Posterior vena cava (tissue), 2 donors: ENCODE measurements around the gene VTI1A. TPM values are rescaled to one million over a fixed set of nuclear protein-coding genes. Genes with fewer than 3 reads are reported as not detected.

Experiments used
- DNase-seq: peaks from one replicate; pipeline ENCODE4 v3.0.0-alpha.2; 2020; ENCODE audit warnings: low spot score
- intact Hi-C, 2 donors: fragments of 100-400 bp; cut with DNase I; formaldehyde crosslinking; loops; one replicate each; pipeline versions ENCODE4 v1.14.1 to v1.14.2; 2022 to 2023
- total RNA-seq, 2 donors: library from RNA; stranded (reverse); fragmentation: NEBNext Ultra II Directional; extraction: Animal tissue kit (Norgen Biotek cat#: 25700); gene quantifications; one replicate each; pipeline ENCODE4 v1.2.1, GENCODE V29; 2021
- donor health status: DM: yes; HTN: yes; CAD: no.
- donor health status: DM: yes; HTN: yes; CAD: no.

Gene VTI1A
- total RNA-seq, 2 donors from 2014 or later, result 32.3 to 35.5 TPM

DNA sequence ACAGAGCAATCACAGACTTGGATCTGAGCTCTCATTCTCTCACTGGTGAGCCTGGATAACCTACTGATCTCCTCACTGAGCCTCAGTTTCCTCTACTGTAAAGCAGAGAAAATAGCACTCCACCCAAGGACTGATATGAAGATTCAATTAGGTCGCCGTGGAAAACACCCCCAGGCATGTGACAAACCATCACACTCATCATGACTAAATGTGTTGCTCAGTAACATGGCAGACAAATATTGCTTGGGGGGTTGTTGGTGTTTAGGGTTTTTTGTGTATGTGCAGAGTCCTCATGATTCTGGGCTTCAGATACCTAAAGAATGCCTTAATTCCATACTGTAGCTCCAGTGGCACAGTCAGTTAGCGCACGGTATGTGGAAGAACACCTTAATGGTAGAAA lies 380.9 kb downstream of the VTI1A start:
- intact Hi-C loops, result no loop called here
- no peak for DNase-seq

DNA sequence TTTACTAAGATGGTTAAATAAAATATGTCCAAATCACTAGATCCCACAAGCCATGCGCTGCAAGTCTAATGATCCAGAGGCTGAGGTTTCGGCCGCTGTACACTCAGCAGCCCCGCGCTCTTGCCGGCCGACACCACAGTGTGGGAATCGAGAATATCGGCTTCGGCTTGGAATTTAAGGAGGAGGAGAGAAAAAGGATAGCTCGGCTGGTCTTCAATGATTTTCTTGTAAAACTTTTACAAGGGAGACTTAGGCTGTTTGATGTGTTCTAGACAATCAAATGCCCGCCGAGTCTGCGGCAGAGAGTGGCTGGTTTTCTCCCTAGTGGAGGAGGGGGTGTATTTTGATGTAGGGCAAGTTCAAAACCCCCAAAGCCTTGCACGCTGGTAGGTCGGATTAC lies 384.8 kb downstream of the VTI1A start:
- no peak for DNase-seq
- intact Hi-C loops, result no loop called here

DNA sequence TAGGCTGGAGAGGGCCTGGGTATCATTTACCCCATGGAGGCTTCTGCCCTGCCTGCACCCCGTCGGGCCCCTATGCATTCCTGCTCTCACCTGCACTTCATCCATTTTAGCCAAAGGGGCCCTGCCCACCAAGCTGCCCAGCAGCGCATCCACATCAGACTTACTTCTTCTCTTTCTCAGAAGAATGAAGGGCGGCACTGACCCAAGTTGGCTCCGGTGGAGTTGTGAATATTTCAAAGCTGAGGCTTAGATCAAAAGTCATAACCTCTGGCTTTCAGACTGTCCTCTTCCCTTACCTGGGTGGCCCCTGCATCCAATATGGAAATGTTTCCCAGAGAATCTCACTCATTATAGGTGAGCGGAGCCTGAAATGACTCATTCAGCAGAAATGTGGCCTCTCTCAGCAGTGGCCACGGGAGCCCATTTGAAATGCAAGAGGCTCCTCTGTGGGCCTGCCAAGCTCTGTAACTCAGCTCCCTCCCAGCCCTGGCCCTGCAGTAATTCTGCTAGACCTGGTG lies 385.4 kb downstream of the VTI1A start:
- DNase-seq, result no peak
- intact Hi-C loops, result no loop called here

DNA sequence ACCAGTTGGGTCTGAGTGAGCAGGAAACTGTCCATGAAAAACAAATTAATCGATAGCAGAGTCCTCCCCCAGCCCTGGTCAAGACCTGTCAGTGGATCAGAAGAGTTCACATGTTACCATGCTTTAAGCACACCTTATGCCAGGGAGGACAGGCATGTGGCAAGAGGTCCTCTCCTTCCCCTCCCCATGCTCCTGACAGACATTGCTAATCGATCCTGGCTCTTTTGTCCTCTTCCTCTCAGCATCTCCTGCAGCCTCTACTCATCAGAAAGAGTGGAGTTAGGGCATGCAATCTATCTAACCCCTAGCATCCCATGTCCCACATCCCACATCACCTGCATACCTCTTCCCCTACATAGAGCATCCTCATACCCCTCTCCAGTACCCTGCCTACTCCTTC lies 385.9 kb downstream of the VTI1A start:
- no peak for DNase-seq
- intact Hi-C loops, result no loop called here

DNA sequence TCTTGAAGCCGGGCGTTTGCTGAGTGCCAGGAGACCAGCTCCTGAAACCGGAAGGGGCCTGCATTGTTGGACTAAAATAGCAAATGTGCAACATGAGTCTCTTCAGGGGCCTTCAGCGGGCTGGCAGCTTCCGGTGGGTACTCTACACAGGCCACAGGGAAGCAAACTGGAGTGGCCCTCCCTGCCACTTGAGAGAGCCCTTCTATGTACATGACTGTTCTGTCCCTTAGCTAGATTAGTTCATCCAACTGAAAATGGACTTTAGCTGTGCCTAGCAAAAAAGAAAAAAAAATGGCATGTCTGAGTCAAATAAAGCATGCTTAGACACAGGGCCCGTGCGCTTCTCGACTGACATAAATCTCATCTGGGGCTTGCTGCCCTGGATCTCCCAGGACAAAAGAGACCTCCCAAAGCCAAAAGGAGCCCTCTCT lies 387.8 kb downstream of the VTI1A start:
- no peak for DNase-seq
- intact Hi-C loops, result no loop called here

DNA sequence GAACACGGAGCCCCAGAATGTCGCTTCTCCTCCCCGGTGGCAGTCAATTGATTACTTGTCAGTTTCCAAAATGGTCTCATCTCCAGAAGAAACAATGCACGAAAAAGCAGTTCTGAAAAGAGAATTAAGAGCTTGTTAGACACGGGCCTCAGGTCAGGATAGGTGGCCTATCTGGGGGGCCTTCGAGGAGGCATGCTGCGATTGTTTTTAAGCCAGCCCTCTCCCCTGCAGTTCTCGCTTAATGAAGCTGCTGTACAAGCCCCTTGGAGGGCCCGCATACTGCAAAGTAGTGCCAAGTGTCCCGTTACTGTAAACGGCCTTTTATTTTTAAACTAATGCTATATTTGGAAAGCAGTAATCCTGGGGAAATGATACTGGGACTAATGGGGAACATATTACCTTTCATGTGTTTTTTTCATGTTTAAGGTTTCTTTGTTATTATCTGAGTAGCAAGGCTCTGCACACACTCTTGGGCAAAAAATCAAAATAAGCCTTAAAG lies 388.3 kb downstream of the VTI1A start:
- intact Hi-C loops, result no loop called here
- no peak for DNase-seq

DNA sequence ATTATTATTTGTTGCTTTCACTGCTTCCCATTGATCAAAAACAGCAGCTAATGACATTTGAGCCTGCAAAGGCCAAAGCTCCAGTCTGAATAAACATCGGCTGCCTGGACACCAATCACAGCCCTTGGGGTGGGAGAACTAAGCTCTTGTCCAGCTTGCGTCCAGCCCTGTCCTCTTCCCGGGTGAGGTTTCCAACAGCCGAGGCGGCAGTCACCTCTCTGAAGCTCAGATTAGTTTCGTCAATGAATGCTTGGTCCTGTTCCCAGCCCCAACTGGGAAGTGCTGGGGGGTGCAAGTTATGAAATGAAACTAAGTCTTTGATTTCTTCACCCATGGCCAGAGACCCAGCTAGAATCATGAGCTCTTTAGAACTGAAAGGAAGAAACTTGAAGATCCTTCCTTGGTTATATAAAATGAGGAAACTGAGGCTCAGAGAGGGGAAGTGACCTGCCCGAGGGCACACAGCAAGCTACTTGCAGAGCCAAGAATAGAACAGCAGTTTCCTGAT lies 389.0 kb downstream of the VTI1A start:
- intact Hi-C loops, result no loop called here
- no peak for DNase-seq

DNA sequence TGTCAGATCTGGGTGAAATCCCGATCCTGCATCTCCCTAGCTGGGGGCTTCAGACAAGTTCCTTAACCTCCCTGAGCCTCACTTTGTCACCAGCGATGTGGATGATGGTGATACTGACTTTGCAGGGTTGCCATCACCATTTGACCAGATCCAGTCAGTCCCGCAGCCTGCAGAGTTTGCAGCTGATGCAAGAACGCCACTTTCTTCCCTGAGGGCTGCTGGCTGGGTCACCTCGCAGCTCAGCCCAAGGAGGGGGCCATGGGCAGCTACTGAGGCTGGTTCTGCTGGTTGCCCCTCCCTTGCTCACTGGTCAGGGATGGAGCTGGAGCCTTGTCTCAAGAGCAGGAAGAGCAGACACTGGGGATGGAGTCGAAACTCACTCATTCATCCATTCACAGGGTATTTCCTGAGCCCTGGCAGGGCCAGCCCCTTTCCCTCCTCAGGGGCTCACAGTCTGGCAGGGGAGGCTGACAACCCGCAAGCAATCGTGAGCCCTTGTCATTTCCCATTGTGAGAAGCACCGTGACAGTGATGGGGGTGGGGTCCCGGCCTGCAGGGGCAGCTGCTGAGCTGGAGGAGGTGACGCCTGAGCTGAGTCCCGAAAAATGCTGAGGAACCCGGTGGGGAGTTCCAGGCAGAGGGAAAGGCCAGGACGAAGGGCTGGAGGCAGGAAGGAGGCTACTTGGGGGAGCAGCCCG lies 391.9 kb downstream of the VTI1A start:
- intact Hi-C loops, result no loop called here
- no peak for DNase-seq

DNA sequence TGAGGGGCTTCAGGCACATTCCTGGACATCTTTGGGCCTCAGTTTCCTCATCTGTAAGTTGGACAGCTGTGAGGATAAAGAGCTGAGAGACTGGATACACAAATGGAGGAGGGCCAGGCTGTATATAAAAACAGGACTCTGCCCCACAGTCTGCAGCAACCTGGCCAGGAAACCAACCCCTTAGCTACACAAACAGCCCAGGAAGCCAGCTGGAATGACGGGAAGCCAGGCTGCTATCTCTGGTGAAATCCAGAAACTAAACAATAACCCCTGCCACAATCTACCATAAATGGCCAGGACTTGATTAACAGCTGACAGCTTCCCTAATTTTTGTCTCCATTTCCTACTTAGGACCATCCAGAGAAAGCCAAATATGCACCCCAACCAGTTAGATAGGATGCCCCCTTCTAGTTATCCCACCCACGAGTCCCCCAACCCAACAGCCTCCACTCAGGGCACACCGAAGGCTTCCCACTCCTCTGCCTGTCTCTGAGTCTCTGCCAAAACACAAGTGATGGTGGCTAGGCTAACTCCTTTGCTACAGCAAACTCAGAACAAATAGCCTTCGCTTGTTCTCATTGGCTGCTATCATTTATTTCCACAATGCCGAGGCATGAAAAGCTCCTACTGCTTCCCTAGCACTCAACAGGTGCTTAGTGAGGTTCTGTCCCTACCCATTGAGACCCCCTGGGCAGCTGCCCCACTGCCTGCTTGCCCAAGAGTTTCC lies 393.1 kb downstream of the VTI1A start:
- no peak for DNase-seq
- intact Hi-C loops, result no loop called here

DNA sequence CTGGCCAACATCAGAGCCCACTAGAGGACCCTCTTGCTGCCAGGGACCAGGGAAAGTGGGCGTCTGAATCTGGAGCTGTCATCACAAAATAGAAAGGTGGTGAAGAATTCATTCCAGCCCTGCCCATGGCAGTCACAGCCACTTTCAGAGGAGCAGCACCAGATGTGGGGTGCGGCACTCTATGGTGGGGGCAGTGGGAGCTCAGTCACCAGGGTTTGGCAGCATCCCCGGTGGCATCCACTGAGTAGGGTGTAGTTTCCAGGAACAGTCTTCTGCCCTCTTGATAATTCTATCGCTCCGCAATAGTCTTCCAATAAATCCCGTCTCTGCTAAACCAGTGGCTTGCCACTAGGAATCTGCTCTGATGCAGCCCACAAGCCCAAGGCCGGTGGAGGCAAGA lies 394.5 kb downstream of the VTI1A start:
- intact Hi-C loops, result no loop called here
- no peak for DNase-seq

DNA sequence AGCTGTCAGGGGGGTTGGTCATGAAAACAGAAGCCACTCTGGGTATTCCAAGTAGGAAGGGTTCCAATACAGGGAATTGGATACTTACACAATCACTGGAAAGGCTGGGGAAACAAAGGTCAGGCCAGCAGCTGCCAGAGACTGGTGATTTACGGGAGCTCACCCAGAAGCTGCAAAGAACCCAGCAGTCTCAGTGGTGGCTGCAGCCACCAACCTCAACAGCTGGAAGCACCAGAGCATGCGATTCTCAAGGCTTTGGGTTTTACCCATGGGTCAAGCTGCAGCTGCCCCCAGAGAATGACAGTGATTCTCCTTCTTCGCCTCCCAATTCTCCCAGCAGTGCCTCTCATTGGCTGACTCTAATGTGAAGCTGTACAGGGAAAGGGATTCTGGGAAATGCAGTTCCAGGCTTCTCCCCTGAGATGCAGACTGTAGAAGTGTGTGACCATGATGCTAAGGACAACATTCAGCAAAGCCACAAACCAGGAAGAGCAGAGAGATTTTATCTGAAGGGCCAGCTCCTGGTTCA lies 395.9 kb downstream of the VTI1A start:
- DNase-seq, result no peak
- intact Hi-C loops, result no loop called here

DNA sequence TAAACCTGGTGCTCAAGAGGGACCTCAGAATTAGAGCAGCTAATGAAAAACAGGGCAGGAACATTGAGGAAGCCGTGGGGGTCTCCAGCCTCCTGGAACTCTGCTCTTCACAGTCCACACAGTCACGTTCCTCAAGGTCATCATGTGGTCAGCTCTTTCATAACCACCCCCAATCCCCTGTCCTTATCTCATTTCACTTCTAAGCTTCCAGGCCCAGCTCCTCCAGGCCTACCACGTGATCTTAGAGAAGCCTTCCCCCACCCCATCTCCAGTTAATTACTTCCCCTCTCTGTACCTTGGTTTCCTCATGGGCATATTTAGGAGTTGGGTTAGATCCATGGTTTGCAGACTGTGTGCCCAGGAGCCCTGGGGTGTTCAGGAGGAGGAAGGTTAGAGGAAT lies 396.6 kb downstream of the VTI1A start:
- no peak for DNase-seq
- intact Hi-C loops, result no loop called here

DNA sequence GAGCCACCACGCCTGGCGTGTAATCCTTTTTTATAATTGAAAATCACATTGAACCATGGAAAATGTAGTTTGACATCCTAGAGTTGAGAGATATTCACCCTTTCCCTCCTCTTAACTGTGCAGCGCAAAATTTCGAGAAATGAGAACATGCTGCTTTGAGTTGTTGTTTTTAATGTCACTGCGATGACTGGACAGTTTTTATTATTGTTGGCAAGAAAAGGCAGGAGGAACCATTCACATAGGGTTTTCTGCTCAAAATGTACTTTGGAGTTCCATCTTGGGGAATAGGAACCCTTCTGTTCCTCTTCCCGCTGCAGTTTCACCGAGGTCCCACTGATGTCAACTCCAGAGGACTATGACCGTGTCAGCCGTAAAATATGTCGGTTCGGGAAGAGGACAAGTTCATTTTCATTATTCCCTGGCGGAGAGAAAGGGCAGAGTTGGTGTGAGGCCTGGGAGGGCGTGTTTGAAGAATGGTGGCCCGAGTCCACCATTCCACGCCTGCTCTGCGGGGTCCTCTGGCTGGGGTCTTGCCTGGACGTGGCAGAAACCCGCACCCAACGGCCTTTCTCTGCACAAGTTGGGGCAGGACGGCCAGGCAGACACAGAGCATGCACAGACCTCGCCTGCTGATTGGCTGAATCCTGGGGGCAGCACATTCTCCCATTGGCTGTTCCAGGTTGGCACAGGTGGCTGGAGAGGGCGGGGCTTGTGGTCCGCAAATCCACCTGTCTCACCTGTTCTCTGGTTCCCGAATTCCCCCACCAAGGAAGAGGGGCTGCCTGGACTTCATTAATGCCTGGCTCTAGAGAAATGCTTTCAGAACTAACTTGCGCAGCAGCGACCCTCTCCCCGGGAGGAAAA lies 397.9 kb downstream of the VTI1A start:
- no peak for DNase-seq
- intact Hi-C loops, result no loop called here

DNA sequence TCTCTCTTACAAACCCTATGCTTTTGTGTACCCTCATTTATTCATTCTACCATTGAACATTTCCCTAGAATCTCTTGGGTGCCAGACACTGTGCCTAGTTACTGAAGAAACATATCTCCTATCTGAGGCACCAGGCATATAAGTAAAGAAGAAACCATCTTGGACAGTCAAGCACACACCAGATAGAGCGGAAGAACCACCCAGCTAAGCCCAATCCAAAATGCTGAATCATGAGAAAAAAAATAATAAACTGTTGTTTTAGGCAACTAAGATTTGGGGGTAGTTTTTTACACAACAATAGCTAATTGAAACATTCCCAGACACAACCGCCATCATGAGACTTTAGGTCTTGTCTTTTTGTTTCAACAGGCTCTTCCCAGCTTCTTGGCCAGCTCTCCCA lies 400.8 kb downstream of the VTI1A start:
- DNase-seq, result no peak
- intact Hi-C loops, result no loop called here

DNA sequence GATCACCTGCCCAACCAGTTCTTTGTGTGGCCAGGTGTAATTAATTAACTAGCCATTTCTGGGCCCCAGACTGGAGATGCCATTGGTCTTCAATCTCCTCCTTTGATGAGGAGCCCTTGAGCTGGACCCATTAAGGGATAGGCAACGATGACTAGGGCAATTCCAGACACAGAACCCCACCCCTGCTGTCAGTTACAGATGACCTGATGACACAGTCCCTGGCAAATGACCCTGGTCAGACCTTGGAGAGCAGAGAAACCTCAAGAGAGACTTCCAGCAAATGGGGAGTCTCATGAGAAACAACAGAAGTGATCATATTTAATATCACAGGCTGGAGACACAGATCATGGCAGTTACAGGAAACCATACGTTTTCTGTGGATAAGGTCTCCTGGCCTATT lies 401.2 kb downstream of the VTI1A start:
- no peak for DNase-seq
- intact Hi-C loops, result no loop called here

DNA sequence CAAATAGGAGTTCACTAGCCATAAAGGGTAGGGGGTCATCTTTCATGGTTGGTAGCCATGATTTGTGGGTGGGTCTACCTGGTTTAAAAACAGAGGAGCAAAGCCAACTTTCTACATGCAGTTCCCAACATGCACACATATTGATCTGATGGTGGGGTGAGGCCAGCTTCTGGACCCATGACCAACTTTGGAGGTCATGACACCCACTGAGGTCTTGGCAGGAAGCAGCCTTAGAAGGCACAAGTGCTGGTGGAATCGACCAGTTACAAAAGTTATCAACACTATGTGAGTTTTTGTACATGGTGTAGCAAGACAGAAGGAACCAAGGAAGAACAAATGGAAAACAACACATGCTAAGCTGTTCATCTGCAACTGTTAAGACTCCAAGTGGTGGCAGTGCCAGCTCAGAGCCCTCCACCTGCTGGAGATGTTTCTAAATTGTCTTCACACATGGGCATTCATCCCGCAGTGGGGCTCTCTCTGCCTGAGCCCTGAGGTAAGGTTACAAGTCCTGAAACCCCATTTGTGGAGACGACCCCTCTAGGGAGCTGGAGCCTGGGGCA lies 401.9 kb downstream of the VTI1A start:
- no peak for DNase-seq
- intact Hi-C loops, result no loop called here

DNA sequence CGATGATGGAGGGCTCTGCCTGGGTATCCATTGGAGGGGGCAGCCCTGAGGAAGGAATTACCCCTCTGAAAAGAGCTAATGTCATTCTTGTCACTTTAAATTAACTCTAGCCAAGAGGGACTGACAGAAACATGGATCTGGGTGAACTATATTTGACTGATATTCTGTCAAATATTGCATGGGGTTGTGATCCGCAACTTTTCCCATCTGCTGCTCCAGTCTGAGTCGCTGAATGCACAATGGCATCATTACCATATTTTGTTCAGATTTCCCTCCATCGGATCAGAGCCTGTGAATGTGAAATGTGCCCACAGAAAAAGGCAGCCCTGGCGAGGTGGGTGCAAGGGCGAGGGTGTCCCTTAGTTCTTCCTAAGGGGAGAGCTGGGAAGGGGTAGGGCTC lies 402.5 kb downstream of the VTI1A start:
- intact Hi-C loops, result no loop called here
- DNase-seq, result no peak

DNA sequence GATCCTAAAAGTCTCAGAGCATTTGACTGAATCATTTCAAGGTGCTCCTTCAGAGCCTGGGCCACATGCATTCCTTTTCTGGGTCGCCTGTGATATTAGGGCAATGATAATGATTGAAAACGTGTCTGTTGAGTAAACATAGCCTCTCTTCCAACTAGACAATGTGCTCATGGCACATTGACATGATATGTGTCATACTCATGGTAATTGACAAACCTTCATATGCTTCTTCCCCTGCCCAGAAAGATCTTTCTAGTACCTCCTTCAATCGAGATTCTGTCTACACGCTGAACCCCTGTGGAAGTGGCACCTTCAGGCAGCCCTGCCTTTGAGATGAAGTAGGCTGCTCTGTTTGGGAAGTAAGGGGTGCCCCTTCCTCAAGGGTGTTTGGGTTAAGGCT lies 404.2 kb downstream of the VTI1A start:
- DNase-seq, result no peak
- intact Hi-C loops, result no loop called here

DNA sequence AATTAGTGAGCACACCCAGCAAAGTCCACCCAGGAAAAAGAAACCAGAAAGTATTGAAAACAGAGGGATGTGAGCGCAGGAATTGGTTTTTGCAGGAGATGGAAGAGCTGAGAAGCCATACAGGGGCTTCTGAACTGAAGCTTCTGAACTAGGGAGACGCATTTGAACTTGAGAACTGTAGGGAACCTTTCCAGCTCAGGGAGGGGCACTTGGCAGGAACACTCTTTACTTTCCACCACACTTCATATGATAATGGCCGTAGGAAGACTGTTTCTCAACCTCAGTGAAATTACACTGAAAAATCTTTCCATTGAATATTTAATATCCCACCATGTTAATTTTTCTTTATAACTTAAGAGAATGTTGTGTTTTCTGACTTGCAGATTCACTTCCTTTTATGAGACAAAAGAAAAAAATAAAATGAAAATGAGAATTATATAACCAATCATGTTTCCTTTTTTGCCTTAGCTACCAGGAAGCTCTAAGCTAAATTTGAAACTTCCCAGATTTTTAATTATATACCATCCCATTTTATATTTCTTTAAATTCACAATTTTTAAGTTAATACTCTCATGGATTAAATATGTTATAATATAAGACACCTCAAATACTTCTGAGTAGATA lies 404.7 kb downstream of the VTI1A start:
- intact Hi-C loops, result no loop called here
- no peak for DNase-seq
